ENCODE data around the gene ANKUB1.

ANKUB1 gene

DNA sequence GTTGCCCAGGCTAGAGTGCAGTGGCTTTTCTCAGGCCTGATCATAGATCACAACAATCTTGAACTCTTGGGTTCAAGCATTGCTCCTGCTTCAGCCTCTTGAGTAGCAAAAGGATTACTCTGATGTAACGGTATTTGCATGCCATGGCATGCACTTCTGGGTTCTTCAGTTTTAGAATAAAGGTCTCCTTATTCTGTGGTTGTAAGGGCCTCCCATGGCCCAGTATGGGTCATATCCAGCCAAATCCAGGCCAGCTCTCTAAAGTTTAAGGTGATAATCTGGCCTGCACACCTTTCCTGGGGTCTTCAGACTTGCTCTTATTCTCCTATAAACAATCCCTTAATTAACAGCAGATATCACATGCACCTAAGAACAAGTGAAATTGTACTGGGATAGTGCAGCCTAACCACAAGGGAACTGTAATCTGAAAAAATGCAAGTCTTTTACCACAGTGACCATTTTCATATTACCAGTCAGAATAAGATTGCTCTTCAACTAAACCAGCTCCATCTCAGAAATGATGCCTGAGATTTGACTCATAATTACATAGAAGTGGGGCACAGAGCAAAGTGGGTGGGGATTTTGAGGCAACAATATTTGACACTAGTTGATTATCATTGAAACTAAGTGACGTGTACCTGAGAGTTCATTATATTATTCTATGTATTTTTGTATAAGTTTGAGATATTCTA lies 65.5 kb downstream of the ANKUB1 start:
- H3K27me3 ChIP-seq (ENCODE audit: control insufficient read depth in 1 of 2, insufficient read depth in 2 of 2, low read length in 2 of 2), result no peaks in the 10 kb centered on the region
- H3K9me3 ChIP-seq (ENCODE audit: low read length), result no peaks in the 10 kb centered on the region
- no peak overlapping the region for H3K27ac ChIP-seq (ENCODE audit: low read depth, low read length)
- H3K4me1 ChIP-seq (ENCODE audit: insufficient read depth, low read length), result no peaks in the 10 kb centered on the region
- H3K9ac ChIP-seq (ENCODE audit: low read length), result no peak overlapping the region
- H3K36me3 ChIP-seq (ENCODE audit: insufficient read depth, low read length), result no peaks in the 10 kb centered on the region
- H3K4me3 ChIP-seq (ENCODE audit: low read depth in 1 of 2, low read length in 2 of 2), result no peak overlapping the region

DNA sequence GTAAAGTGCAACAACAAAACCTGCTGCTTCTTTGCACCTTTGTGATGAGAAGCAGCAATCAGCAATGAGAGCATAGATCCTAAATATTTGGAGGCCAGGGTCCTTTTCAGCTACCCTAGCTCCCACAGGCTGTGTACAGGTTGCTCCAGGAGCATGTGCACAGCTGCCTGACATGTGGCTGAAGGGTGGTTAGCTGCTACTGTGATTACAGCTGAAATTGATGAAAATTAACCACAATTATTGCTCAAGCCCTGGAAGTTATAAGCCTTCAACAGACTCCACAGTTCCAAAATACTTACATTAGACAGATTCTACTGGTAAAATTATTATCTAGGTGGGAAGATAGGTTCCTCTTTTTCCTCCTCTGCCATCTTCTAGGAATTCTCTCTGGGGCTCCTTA lies 68.6 kb downstream of the ANKUB1 start:
- no peaks in the 10 kb centered on the region for H3K9me3 ChIP-seq (ENCODE audit: low read length)
- H3K27me3 ChIP-seq (ENCODE audit: control insufficient read depth in 1 of 2, insufficient read depth in 2 of 2, low read length in 2 of 2), result no peaks in the 10 kb centered on the region
- no peak overlapping the region for H3K4me3 ChIP-seq (ENCODE audit: low read depth in 1 of 2, low read length in 2 of 2)
- no peak overlapping the region for H3K27ac ChIP-seq (ENCODE audit: low read depth, low read length)
- H3K36me3 ChIP-seq (ENCODE audit: insufficient read depth, low read length), result no peaks in the 10 kb centered on the region
- H3K4me1 ChIP-seq (ENCODE audit: insufficient read depth, low read length), result no peaks in the 10 kb centered on the region
- no peak overlapping the region for H3K9ac ChIP-seq (ENCODE audit: low read length)

DNA sequence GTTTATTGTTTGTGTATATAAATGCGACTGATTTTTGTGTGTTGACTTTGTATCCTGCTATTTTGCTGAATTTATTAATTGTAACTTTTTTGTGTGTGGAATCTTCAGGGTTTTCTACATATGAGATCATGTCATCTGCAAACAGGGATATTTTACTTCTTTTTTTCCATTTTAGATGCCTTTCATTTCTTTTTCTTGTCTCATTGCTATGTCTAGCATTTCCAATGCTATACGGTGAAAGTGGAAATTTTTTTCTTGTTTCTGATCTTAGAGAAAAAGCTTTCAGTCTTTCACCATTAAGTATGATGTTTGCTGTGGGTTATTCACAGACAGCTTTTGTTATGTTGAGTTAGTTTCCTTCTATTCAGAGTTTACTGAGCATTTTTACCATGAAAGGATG lies 71.4 kb downstream of the ANKUB1 start:
- H3K9me3 ChIP-seq (ENCODE audit: low read length), result no peaks in the 10 kb centered on the region
- no peaks in the 10 kb centered on the region for H3K36me3 ChIP-seq (ENCODE audit: insufficient read depth, low read length)
- H3K4me3 ChIP-seq (ENCODE audit: low read depth in 1 of 2, low read length in 2 of 2), result no peak overlapping the region
- no peak overlapping the region for H3K27ac ChIP-seq (ENCODE audit: low read depth, low read length)
- H3K4me1 ChIP-seq (ENCODE audit: insufficient read depth, low read length), result no peaks in the 10 kb centered on the region
- H3K9ac ChIP-seq (ENCODE audit: low read length), result no peak overlapping the region
- H3K27me3 ChIP-seq (ENCODE audit: control insufficient read depth in 1 of 2, insufficient read depth in 2 of 2, low read length in 2 of 2), result no peaks in the 10 kb centered on the region

DNA sequence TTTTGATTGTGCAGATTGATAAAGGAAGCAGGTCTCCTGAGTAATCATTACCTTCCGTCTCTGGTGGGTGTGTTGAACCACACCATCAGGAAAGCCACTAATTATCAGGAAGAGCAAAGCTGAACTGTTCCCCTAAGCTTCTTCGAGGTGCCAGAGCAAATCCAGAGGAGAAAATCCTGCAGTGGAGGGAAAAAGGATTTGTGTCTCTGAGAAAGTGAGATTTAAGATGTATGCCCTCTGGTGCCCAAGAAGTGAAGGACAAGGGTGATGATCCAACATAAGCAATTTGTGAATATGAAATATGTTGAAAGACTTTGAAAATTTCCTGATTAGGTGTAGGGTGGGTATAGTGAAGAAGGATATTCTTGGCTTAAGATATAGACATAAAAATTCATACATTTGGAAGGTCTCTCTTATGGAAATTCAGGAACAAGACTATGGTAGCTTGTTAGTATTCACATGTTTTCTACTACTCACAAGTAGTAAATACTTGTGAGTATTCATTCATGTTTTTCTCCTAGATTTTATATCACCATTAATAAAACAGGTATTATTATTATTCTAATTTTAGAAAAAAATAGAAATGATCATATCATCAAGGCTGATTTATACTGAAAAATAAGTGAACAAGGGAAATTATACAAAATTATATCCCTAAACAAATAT lies 74.8 kb downstream of the ANKUB1 start:
- Histone ChIP-seq H3K36me3 (ENCODE audit: insufficient read depth, low read length) (no peaks in the 10 kb centered on the region), H3K4me1 (ENCODE audit: insufficient read depth, low read length) (no peaks in the 10 kb centered on the region), H3K27ac (ENCODE audit: low read depth, low read length) (no peak overlapping the region), H3K27me3 (ENCODE audit: control insufficient read depth in 1 of 2, insufficient read depth in 2 of 2, low read length in 2 of 2) (no peaks in the 10 kb centered on the region), H3K9ac (ENCODE audit: low read length) (peak overlapping the region; percentile 17), H3K4me3 (ENCODE audit: low read depth in 1 of 2, low read length in 2 of 2) (no peak overlapping the region), H3K9me3 (ENCODE audit: low read length) (no peaks in the 10 kb centered on the region)

DNA sequence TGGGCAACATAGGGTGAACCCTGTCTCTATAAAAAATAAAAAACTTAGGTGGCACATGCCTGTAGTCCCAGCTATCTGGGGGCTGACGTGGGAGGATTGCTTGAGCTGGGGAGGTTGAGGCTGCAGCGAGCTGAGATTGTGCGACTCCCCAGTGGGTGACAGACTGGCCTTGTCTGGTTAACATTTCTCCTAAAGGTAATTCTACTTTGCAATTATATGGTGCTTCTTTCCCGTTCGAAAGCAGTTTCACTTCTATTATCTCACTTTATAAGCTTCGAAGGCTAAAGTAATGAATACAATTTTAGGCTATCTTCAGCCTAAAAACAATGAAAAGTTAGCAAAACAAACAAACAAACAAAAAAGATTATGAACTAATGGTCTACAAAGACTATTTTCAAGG lies 75.4 kb downstream of the ANKUB1 start:
- H3K9me3 ChIP-seq (ENCODE audit: low read length), result no peaks in the 10 kb centered on the region
- H3K4me3 ChIP-seq (ENCODE audit: low read depth in 1 of 2, low read length in 2 of 2), result no peak overlapping the region
- no peaks in the 10 kb centered on the region for H3K36me3 ChIP-seq (ENCODE audit: insufficient read depth, low read length)
- H3K27ac ChIP-seq (ENCODE audit: low read depth, low read length), result no peak overlapping the region
- no peaks in the 10 kb centered on the region for H3K4me1 ChIP-seq (ENCODE audit: insufficient read depth, low read length)
- peak overlapping the region; percentile 17 for H3K9ac ChIP-seq (ENCODE audit: low read length)
- no peaks in the 10 kb centered on the region for H3K27me3 ChIP-seq (ENCODE audit: control insufficient read depth in 1 of 2, insufficient read depth in 2 of 2, low read length in 2 of 2)

DNA sequence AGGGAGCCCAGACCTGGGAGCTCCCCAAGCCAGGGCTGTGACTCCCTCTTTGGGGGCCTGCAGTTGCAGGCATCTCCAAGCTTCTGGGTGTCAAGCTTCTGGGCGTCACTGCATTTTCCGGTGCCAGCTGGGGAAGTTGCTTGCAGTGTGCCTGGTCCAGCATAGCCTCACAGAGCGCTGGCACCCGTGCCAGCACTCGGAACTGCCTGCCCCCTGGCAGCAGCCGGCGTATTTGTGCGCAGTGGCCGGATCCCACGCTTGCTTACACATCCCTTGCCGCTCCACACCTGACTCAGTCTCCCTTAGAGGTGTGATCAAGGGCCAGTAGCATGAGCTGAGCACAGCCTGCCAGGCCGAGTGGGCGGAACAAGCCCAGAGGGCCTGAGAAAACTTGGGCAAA lies 77.1 kb downstream of the ANKUB1 start:
- Histone ChIP-seq H3K27ac (ENCODE audit: low read depth, low read length) (no peak overlapping the region), H3K4me1 (ENCODE audit: insufficient read depth, low read length) (no peaks in the 10 kb centered on the region), H3K27me3 (ENCODE audit: control insufficient read depth in 1 of 2, insufficient read depth in 2 of 2, low read length in 2 of 2) (no peaks in the 10 kb centered on the region), H3K4me3 (ENCODE audit: low read depth in 1 of 2, low read length in 2 of 2) (no peak overlapping the region), H3K9me3 (ENCODE audit: low read length) (no peaks in the 10 kb centered on the region), H3K36me3 (ENCODE audit: insufficient read depth, low read length) (no peaks in the 10 kb centered on the region), H3K9ac (ENCODE audit: low read length) (no peak overlapping the region)

DNA sequence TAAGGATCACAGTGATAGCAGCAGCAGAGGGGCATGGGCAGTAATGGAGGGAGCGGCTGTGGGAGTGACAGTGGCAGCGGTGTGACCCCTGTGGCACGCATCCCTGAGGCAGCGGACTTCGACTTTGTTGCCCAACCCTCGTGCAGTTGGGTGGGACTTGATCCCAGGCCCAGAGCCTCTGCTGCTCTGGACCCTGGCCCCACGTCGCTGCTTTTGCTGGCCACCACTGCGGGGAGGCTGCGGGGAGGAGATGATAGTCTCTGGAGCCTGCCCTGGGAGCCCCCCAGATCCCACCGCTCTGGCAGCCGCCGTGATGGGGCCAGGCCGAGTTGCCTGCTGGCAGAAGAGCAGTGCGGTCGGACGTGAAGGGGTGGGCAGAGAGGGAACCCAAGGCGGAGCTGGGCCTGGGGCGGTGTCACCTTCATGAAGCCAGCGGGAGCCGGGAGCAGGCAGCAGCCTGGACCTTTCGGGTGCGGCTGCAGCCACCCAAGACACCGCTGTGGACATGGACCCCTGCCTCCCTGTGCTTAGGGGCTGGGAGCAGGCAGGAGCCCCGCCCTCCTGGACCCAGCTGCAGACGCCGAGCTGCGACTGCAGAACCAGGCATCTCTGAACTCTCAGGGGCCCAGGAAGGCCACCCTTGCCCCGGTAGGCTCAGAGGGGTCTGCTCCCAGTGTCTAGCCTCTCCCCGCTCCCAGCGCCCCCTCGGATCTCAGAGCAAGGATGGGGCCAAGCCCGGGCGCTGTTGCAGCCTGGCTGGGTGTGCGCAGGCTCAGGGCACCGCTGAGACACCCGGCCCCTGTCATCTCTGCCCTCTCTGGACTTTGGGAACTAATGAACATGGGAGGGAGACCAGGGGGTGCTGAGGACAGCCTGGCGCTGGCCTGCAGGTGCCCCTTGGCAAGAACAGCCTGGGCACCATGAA lies 78.4 kb downstream of the ANKUB1 start:
- H3K4me1 ChIP-seq (ENCODE audit: insufficient read depth, low read length), result no peaks in the 10 kb centered on the region

More for the DNA sequence above, 78.4 kb downstream of the ANKUB1 start:
- H3K27ac ChIP-seq (ENCODE audit: low read depth, low read length), result no peak overlapping the region
- H3K4me3 ChIP-seq (ENCODE audit: low read depth in 1 of 2, low read length in 2 of 2), result no peak overlapping the region
- H3K27me3 ChIP-seq (ENCODE audit: control insufficient read depth in 1 of 2, insufficient read depth in 2 of 2, low read length in 2 of 2), result no peaks in the 10 kb centered on the region
- H3K9me3 ChIP-seq (ENCODE audit: low read length), result no peaks in the 10 kb centered on the region
- no peaks in the 10 kb centered on the region for H3K36me3 ChIP-seq (ENCODE audit: insufficient read depth, low read length)
- H3K9ac ChIP-seq (ENCODE audit: low read length), result no peak overlapping the region
